ENCODE measurements around the gene BTG2.
A peak's percentile ranks its signal among the peaks of the same experiment; 100 is the strongest.

Gene BTG2

GRCh38 chr1:203267912-203268311 is 37.4 kb upstream of the BTG2 start:
- Histone ChIP-seq H3K4me3 (ENCODE audit: low read length, poor library complexity, severe bottlenecking) (peak overlapping the region; percentile 58), H3F3A (ENCODE audit: low read depth) (no peaks in the 10 kb centered on the region), H3K79me2 (ENCODE audit: insufficient read depth, low read length) (no peaks in the 10 kb centered on the region), H3K9me2 (replicated peaks; ENCODE audit: low read depth, low read length) (no peaks in the 10 kb centered on the region), H3K9ac (ENCODE audit: low read depth, low read length, poor library complexity, severe bottlenecking) (peak overlapping the region; percentile 6), H4K20me1 (ENCODE audit: insufficient read depth, low read length, poor library complexity, severe bottlenecking) (no peaks in the 10 kb centered on the region), H3K36me3 (ENCODE audit: insufficient read depth, low read length) (no peaks in the 10 kb centered on the region), H3K4me2 (ENCODE audit: low read depth, low read length, poor library complexity, severe bottlenecking) (peak overlapping the region; percentile 52), H3K27me3 (ENCODE audit: insufficient read depth, low read length, poor library complexity, severe bottlenecking) (no peaks in the 10 kb centered on the region), H2AFZ (ENCODE audit: low read length) (peak overlapping the region; percentile 83; the same call in 1 of the 2 replicates), H3K4me1 (ENCODE audit: insufficient read depth, low read length, poor library complexity, severe bottlenecking) (peaks cover 16% of the 10 kb centered on the region), H3K9me3 (ENCODE audit: insufficient read depth, low read depth, low read length) (no peaks in the 10 kb centered on the region)
- TF ChIP-seq CTCF (conservative IDR thresholded peaks at IDR 0.05; ENCODE audit: low read length): no peak
- TF ChIP-seq EZH2phosphoT487 (IDR thresholded peaks at IDR 0.05; ENCODE audit: borderline replicate concordance): no peak

- H3K9me3 ChIP-seq (ENCODE audit: insufficient read depth, low read depth, low read length): no peaks in the 10 kb centered on the region
- no peaks in the 10 kb centered on the region for H3K36me3 ChIP-seq (ENCODE audit: insufficient read depth, low read length)
- H3K4me3 ChIP-seq (ENCODE audit: low read length, poor library complexity, severe bottlenecking): no peak overlapping the region
- no peaks in the 10 kb centered on the region for H3K27me3 ChIP-seq (ENCODE audit: insufficient read depth, low read length, poor library complexity, severe bottlenecking)
- TF ChIP-seq CTCF (conservative IDR thresholded peaks at IDR 0.05; ENCODE audit: low read length) (peak; percentile 96), EZH2phosphoT487 (IDR thresholded peaks at IDR 0.05; ENCODE audit: borderline replicate concordance) (no peak)
- peaks cover 26% of the 10 kb centered on the region for H3K4me1 ChIP-seq (ENCODE audit: insufficient read depth, low read length, poor library complexity, severe bottlenecking)
- no peaks in the 10 kb centered on the region for H3K79me2 ChIP-seq (ENCODE audit: insufficient read depth, low read length)
- H3F3A ChIP-seq (ENCODE audit: low read depth): no peaks in the 10 kb centered on the region
- no peak overlapping the region for H2AFZ ChIP-seq (ENCODE audit: low read length)
- H3K9me2 ChIP-seq (replicated peaks; ENCODE audit: low read depth, low read length): no peaks in the 10 kb centered on the region
- H3K9ac ChIP-seq (ENCODE audit: low read depth, low read length, poor library complexity, severe bottlenecking): peak overlapping the region; percentile 24
- H4K20me1 ChIP-seq (ENCODE audit: insufficient read depth, low read length, poor library complexity, severe bottlenecking): no peaks in the 10 kb centered on the region
- peak overlapping the region; percentile 48 for H3K4me2 ChIP-seq (ENCODE audit: low read depth, low read length, poor library complexity, severe bottlenecking)
Observed at GRCh38 chr1:203268901-203269653, 36.2 kb upstream of the BTG2 start.

- Histone ChIP-seq H3K4me2 (ENCODE audit: low read depth, low read length, poor library complexity, severe bottlenecking) (no peak overlapping the region), H3K9me3 (ENCODE audit: insufficient read depth, low read depth, low read length) (no peaks in the 10 kb centered on the region), H3K4me1 (ENCODE audit: insufficient read depth, low read length, poor library complexity, severe bottlenecking) (peaks cover 32% of the 10 kb centered on the region)
Observed at GRCh38 chr1:203269654-203270020, 35.7 kb upstream of the BTG2 start.

More at GRCh38 chr1:203269654-203270020, 35.7 kb upstream of the BTG2 start:
- TF ChIP-seq CTCF (conservative IDR thresholded peaks at IDR 0.05; ENCODE audit: low read length) (no peak), EZH2phosphoT487 (IDR thresholded peaks at IDR 0.05; ENCODE audit: borderline replicate concordance) (no peak)
- H3F3A ChIP-seq (ENCODE audit: low read depth): no peaks in the 10 kb centered on the region
- no peaks in the 10 kb centered on the region for H3K36me3 ChIP-seq (ENCODE audit: insufficient read depth, low read length)
- no peak overlapping the region for H3K9ac ChIP-seq (ENCODE audit: low read depth, low read length, poor library complexity, severe bottlenecking)
- no peaks in the 10 kb centered on the region for H3K27me3 ChIP-seq (ENCODE audit: insufficient read depth, low read length, poor library complexity, severe bottlenecking)
- no peak overlapping the region for H2AFZ ChIP-seq (ENCODE audit: low read length)
- no peaks in the 10 kb centered on the region for H4K20me1 ChIP-seq (ENCODE audit: insufficient read depth, low read length, poor library complexity, severe bottlenecking)
- no peak overlapping the region for H3K4me3 ChIP-seq (ENCODE audit: low read length, poor library complexity, severe bottlenecking)
- no peaks in the 10 kb centered on the region for H3K9me2 ChIP-seq (replicated peaks; ENCODE audit: low read depth, low read length)
- H3K79me2 ChIP-seq (ENCODE audit: insufficient read depth, low read length): no peaks in the 10 kb centered on the region

Measured in Loucy (cell line).